ENCODE data around the gene RGS10. TPM values are rescaled to one million over a fixed set of nuclear protein-coding genes. Genes with fewer than 3 reads are reported as not detected.

RGS10 gene
- total and polyA plus RNA-seq, 9 of the 15 experiments (the other 6 are each of a cell fraction or from before 2014, with no cell fraction given), result 31.9 to 123 (median 62.1) TPM

DNA sequence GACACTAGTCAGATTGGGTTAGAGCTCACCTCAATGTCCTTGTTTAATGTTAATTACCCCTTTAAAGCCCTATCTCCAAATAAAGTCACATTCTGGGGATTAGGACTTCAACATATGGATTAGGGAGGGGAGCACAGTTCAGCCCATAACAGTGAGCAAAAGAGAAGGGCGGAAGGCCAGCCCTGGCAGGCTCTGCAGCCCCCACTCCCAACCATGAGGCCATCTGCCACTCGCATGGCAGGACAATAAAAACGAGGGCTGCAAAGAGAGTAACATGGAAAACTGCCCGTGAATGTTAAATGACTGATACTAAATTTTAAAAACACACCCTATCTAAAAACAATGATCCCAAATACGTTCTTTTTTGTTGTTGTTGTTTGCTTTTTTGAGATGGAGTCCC is 38.7 kb downstream of the RGS10 start:
- ChIA-PET CTCF (ENCODE audit: low intra/inter-chr PET ratio) (no interaction called here), POLR2A (no interaction called here)
- Histone ChIP-seq H4K20me1 (replicated peaks; ENCODE audit: control insufficient read depth, insufficient read depth, low read length) (no peaks in the 10 kb centered on the region), H3K4me1 (replicated peaks in 1 of 2; ENCODE audit: control insufficient read depth in 2 of 2, insufficient read depth in 2 of 2, low read length in 2 of 2) (no peaks in the 10 kb centered on the region; a peak in 1 of 5 replicates), H3K36me3 (ENCODE audit: control insufficient read depth, insufficient read depth, low read length) (peaks cover 41% of the 10 kb centered on the region; the same call in 2 of the 3 replicates), H3K27me3 (ENCODE audit: control insufficient read depth in 2 of 2, insufficient read depth in 2 of 2, low read length in 2 of 2) (no peaks in the 10 kb centered on the region), H3K9ac (ENCODE audit: insufficient read depth in 1 of 2, low read depth in 2 of 2, low read length in 2 of 2) (no peak overlapping the region), H3K27ac (ENCODE audit: extremely low read depth, low read depth, low read length) (no peak overlapping the region), H3K79me2 (ENCODE audit: control insufficient read depth, insufficient read depth, low read length) (no peaks in the 10 kb centered on the region), H3K9me3 (replicated peaks; ENCODE audit: control insufficient read depth, insufficient read depth, low read depth, low read length) (no peaks in the 10 kb centered on the region), H3K4me2 (ENCODE audit: insufficient read depth, low read length) (no peak overlapping the region), H2AFZ (ENCODE audit: low read depth, low read length) (no peak overlapping the region), H3K9me1 (ENCODE audit: control insufficient read depth, insufficient read depth, low read length) (no peaks in the 10 kb centered on the region), H3K4me3 (no peak overlapping the region)
- intact Hi-C loops (cut with micrococcal nuclease), result no loop called here
- BruUV-seq (replicated peaks), result no TSS peak
- DNase-seq (ENCODE audit: extremely low read depth in 1 of 4, low spot score in 3 of 4) (no peak), ATAC-seq (no peak), FAIRE-seq (no peak)
- in situ Hi-C loops (cut with MboI), result no loop called here
- WGBS (ENCODE audit: insufficient coverage, low coverage, missing lambda C conversion rate), result 82% methylated on average over 5 of the region's 5 CpGs
- TF ChIP-seq, protein P1, sequence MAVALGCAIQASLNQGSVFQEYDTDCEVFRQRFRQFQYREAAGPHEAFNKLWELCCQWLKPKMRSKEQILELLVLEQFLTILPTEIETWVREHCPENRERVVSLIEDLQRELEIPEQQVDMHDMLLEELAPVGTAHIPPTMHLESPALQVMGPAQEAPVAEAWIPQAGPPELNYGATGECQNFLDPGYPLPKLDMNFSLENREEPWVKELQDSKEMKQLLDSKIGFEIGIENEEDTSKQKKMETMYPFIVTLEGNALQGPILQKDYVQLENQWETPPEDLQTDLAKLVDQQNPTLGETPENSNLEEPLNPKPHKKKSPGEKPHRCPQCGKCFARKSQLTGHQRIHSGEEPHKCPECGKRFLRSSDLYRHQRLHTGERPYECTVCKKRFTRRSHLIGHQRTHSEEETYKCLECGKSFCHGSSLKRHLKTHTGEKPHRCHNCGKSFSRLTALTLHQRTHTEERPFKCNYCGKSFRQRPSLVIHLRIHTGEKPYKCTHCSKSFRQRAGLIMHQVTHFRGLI (CRISPR knock-in tag; IDR thresholded peaks at IDR 0.05), result no peak
- TF ChIP-seq CBX8 (IDR thresholded peaks at IDR 0.05; ENCODE audit: borderline replicate concordance, extremely low read depth, low read depth, low read length, poor library complexity, severe bottlenecking) (no peak), RAD51 (IDR thresholded peaks at IDR 0.05; ENCODE audit: borderline replicate concordance, low read depth) (no peak), ZFP36 (IDR thresholded peaks at IDR 0.05; ENCODE audit: low read depth, low read length, partially characterized antibody) (no peak), BRD4 (IDR thresholded peaks at IDR 0.05) (no peak), CTBP1 (IDR thresholded peaks at IDR 0.05; ENCODE audit: borderline replicate concordance) (no peak), SPI1 (IDR thresholded peaks at IDR 0.05; ENCODE audit: borderline replicate concordance, low read depth, low read length) (no peak), POU5F1 (IDR thresholded peaks at IDR 0.05; ENCODE audit: borderline replicate concordance, low read depth, low read length, partially characterized antibody) (no peak), SP1 (CRISPR knock-in tag; IDR thresholded peaks at IDR 0.05) (no peak), TRIM24 (IDR thresholded peaks at IDR 0.05) (no peak)
- TF ChIP-seq, protein P2, sequence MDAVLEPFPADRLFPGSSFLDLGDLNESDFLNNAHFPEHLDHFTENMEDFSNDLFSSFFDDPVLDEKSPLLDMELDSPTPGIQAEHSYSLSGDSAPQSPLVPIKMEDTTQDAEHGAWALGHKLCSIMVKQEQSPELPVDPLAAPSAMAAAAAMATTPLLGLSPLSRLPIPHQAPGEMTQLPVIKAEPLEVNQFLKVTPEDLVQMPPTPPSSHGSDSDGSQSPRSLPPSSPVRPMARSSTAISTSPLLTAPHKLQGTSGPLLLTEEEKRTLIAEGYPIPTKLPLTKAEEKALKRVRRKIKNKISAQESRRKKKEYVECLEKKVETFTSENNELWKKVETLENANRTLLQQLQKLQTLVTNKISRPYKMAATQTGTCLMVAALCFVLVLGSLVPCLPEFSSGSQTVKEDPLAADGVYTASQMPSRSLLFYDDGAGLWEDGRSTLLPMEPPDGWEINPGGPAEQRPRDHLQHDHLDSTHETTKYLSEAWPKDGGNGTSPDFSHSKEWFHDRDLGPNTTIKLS (IDR thresholded peaks at IDR 0.05; ENCODE audit: borderline replicate concordance, low read depth), result no peak
- TF ChIP-seq, protein P3, sequence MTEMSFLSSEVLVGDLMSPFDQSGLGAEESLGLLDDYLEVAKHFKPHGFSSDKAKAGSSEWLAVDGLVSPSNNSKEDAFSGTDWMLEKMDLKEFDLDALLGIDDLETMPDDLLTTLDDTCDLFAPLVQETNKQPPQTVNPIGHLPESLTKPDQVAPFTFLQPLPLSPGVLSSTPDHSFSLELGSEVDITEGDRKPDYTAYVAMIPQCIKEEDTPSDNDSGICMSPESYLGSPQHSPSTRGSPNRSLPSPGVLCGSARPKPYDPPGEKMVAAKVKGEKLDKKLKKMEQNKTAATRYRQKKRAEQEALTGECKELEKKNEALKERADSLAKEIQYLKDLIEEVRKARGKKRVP (CRISPR knock-in tag; IDR thresholded peaks at IDR 0.05), result no peak
- TF ChIP-seq, protein P4, sequence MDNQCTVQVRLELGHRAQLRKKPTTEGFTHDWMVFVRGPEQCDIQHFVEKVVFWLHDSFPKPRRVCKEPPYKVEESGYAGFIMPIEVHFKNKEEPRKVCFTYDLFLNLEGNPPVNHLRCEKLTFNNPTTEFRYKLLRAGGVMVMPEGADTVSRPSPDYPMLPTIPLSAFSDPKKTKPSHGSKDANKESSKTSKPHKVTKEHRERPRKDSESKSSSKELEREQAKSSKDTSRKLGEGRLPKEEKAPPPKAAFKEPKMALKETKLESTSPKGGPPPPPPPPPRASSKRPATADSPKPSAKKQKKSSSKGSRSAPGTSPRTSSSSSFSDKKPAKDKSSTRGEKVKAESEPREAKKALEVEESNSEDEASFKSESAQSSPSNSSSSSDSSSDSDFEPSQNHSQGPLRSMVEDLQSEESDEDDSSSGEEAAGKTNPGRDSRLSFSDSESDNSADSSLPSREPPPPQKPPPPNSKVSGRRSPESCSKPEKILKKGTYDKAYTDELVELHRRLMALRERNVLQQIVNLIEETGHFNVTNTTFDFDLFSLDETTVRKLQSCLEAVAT (IDR thresholded peaks at IDR 0.05), result no peak
- TF ChIP-seq, protein P5, sequence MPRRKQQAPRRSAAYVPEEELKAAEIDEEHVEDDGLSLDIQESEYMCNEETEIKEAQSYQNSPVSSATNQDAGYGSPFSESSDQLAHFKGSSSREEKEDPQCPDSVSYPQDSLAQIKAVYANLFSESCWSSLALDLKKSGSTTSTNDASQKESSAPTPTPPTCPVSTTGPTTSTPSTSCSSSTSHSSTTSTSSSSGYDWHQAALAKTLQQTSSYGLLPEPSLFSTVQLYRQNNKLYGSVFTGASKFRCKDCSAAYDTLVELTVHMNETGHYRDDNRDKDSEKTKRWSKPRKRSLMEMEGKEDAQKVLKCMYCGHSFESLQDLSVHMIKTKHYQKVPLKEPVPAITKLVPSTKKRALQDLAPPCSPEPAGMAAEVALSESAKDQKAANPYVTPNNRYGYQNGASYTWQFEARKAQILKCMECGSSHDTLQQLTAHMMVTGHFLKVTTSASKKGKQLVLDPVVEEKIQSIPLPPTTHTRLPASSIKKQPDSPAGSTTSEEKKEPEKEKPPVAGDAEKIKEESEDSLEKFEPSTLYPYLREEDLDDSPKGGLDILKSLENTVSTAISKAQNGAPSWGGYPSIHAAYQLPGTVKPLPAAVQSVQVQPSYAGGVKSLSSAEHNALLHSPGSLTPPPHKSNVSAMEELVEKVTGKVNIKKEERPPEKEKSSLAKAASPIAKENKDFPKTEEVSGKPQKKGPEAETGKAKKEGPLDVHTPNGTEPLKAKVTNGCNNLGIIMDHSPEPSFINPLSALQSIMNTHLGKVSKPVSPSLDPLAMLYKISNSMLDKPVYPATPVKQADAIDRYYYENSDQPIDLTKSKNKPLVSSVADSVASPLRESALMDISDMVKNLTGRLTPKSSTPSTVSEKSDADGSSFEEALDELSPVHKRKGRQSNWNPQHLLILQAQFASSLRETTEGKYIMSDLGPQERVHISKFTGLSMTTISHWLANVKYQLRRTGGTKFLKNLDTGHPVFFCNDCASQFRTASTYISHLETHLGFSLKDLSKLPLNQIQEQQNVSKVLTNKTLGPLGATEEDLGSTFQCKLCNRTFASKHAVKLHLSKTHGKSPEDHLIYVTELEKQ (CRISPR knock-in tag; IDR thresholded peaks at IDR 0.05), result no peak
